Putamen (tissue), 1 donor: Measurements from ENCODE around the gene ATP6V1G3.
"Not testable (repeated sequence)": the region's sequence is repeated elsewhere in the genome, so short reads cannot be mapped to it uniquely, and the experiment has no call there.

Experiments used
- DNase-seq: peaks from one replicate; pipeline ENCODE4 v3.0.0-alpha.2; 2016; ENCODE audit warnings: low spot score

The ATP6V1G3 gene, protein sequence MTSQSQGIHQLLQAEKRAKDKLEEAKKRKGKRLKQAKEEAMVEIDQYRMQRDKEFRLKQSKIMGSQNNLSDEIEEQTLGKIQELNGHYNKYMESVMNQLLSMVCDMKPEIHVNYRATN

DNA sequence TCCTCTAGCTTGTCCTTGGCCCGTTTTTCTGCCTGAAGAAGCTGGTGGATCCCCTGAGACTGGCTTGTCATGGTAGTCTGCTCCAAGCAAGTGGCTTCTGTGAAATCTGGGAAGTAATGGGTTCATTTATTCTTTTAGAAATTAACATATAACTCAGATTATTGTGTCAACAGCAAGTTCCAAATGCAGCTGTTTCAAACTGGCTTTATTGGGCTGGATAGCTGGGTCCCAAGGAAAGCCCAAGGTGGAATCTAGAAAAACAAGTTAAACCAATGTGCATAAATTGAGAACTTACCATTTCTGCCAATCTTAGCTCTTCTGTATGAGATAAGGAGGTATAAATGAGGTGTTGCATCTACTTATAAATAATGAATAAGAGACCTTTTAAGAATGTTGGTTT lies at the start of gene ATP6V1G3:
ATP6V1G3 (minus strand) TSS at position 101 of the 400 bp plus-strand sequence; CDS start at position 71, 30 bp downstream.
- no peak for DNase-seq

DNA sequence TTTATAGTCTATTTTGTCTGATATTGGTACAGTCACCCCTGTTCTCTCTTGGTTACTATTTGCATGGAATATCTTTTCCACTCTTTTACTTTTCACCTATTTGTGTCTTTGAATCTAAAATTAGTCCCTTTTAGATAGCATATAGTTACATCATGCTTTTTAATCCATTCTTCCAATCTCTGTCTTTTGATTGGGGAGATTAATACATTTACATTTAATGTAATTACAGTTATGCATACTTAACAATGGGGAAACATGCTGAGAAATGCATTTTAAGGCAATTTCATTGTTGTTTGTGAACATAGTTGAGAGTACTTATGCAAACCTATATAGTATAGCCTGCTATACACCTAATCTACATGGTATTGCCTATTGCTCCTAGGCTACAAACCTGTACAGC lies 48.4 kb upstream of the ATP6V1G3 start:
- DNase-seq = no peak

DNA sequence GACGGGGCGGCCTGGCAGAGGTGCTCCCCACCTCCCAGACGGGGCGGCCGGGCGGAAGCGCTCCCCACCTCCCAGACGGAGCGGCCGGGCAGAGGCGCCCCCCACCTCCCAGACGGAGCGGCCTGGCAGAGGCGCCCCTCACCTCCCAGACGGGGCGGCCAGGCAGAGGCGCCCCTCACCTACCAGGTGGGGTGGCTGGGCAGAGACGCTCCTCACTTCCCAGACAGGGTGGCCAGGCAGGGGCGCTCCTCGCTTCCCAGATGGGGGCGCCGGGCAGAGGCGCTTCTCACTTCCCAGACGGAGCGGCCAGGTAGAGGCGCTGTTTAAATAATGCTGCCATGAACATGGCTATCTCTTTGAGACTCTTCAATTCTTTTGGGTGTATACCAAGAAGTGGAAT lies 43.7 kb upstream of the ATP6V1G3 start:
- DNase-seq = no peak

DNA sequence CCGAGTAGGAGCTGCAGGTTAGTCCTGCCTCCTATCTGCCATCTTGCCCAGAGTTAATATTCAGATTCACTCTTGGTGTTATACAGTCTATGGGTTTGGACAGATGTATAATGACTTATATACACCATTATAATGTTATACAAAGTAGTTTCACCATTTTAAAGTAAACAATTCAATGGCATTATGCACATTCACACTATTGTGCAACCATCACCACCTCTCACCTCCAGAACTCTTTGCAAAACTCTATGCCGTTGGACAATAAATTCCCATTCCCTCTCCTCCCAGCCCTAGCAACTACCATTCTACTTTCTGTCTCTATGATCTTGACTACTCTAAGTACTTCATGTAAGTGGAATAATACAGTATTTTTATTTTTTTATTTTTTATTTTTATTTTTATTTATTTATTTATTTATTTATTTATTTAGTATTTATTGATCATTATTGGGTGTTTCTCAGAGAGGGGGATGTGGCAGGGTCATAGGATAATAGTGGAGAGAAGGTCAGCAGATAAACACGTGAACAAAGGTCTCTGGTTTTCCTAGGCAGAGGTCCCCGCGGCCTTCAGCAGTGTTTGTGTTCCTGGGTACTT lies 42.8 kb upstream of the ATP6V1G3 start:
- DNase-seq = not testable (repeated sequence)

DNA sequence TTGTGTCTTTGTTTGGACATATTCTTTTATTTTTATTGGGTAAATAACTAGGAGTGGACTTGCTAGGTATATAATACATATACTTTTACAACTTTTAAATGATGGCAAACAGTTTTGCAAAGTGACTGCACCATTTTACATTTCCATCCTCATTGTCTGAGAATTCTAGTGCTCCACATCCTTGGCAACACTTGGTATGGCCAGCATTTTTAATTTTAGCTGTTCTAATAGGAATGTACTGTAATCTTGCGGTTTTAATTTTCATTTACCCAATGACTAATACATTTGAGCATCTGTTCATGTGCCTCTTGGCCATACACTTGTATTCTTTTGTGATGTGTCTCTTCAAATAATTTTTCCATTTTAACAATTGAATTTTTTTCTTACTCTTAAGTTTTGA lies 37.0 kb upstream of the ATP6V1G3 start:
- DNase-seq = no peak

DNA sequence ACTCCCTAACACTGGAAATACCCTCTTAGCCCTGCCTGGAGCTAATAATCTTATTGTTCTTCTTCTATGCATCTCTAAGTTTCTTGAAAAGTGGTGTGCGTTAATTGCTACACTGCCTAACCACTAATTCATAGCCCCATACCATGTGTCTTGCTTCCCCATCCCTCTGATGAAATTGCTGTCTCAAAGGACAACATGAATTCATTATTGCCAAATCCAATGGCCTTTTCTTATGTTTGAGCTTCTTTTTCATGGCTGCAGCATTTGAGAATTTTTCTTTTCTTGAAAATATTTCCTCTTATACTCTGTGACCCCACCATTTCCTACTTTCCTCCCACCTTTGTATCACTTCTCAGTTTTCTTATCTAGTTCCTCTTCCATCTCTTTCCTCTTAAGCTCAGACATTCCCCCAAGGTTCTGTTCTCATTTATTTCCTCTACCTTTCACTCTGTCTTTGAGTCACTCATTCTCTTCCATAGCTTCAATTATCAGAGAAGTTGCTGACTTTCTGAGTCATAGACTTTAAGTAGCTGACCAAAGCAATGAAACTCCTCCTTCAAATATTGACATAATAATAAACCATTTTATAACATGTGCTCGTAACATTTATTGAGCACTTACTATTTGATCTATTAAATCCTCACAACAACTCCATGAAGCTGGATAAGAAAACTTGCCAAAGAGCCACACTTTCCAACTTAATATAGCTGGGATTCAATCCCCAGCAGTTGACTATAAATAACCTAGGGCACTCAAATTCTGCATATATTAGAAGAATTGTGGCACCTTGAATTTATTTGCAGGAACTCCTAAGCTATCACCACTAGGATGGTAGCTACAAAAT lies 35.5 kb upstream of the ATP6V1G3 start:
- no peak for DNase-seq

DNA sequence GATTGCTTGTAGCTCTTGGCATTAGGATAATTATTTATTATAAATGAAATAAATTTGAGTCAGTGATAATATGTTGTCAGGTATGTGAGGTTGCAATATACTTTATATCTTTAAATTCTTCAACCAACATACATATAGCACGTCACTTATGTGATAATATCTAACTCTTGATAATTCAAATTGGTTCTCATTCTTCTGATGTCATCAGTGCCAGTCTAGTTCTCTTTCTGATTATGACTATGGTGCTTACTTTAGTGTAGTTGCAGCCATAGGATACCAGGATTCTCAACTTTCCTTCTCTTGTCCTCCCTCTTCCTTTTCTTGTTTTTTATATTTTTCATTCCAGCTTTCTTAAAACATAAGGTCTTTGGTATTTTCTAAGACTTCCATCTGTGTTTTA lies 34.8 kb upstream of the ATP6V1G3 start:
- DNase-seq = no peak

DNA sequence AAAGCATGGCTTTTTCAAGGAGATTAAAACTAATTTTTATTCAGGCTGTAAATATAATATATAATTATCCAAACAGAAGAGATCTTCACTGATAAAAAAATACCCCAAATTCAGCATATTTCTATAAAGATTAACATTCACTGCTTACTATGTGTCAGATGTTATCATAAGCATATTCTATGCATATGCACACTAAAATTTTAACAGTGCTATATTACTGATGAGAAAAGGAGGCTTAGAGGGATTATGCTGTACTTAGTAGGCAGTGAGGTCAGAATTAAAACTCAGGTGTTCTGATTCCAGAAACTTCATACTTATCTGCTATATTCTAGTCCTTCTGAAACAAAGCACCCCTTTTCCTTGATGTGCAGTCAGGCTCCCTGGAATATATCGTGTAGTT lies 33.8 kb upstream of the ATP6V1G3 start:
- DNase-seq = no peak

DNA sequence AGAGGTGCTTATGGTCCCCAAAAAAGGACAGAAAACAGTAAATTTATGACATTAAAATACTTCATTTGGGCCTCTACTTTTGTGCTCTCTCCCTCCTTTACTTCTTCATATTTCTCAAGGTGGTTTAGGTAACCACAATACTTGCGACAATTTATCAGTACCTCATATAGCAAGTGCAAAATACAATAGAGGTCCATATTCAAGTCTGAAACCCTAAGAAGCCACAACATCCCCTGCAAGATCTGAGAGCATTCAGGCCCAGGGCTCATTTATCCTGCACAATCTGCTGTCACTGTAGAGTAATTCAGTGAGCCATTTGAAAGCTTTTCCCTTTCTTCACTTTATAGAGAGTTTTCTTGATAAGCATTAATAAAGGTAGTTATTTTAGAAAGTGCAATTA lies 24.2 kb upstream of the ATP6V1G3 start:
- DNase-seq = no peak

DNA sequence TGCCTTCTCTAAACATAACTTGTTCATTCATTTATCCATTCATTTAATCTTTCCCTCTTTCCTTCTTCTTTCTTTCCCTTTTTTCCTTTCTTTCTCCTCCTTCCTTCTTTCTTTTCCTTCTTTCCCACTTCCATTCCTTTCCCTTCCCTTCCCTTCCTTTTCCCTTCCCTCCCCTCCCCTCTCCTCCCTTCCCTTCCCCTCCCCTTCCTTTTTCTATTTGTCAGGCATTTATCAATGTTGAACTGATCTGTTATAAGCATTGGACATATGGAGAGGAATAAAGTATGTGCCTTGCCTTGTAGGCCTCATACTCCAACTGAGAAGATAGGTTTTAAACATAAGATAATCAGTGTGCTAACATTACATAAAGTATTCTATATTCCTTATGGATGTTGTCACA lies 23.7 kb upstream of the ATP6V1G3 start:
- no peak for DNase-seq

DNA sequence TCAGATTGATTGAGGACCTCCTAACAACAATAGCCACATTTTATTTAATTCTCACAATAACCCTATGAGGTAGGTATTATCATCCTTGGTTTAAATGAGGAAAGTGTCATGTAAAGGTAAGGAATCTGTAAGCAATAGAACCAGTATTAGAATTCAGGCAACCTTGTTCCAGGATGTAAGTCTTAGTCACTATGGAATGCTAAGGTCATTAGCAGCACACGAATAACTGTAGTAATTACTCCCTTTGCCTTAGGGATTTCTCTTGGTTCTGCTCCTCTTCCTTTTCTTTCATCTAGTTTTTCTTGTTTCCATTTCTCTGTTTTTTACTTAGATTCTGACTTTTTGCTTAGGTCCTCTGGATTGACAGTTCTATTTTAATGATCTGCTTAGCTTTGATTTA lies 23.1 kb upstream of the ATP6V1G3 start:
- no peak for DNase-seq

DNA sequence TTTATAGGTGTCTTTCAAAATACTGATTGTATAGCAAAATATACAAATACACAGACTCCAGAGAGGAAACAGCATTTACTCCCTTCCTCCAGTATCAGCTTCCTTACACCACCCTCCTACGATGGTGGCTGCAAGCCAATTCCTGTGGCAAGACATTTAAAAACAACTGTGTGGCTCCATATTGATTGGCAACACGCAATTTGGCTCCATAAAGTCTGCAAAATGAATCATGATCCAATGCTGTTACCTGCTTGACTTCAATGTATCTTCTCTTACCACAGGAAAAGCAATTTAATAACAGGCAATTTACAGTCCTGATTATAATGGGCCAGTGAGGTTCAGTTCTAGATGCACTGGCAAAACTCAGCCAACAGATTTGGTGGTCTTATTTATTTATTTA lies 19.7 kb upstream of the ATP6V1G3 start:
- DNase-seq = no peak

DNA sequence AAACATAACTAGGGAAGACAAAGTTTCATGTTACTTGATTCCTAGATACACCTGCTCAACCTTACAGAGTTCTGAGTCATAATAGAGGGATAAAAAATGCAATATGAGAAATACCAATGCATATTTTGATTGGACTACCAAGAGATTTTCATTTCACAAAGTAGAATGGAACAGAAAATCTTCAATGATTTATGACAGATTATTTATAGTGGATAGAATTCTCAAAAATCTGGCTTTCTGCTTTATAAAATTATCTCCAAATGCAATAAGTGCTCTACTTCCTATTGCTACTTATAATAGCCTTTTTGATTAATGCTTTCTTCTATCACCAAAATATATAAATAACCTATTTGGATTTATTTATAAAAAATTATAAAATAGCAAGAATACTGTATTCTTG lies 18.9 kb upstream of the ATP6V1G3 start:
- no peak for DNase-seq

DNA sequence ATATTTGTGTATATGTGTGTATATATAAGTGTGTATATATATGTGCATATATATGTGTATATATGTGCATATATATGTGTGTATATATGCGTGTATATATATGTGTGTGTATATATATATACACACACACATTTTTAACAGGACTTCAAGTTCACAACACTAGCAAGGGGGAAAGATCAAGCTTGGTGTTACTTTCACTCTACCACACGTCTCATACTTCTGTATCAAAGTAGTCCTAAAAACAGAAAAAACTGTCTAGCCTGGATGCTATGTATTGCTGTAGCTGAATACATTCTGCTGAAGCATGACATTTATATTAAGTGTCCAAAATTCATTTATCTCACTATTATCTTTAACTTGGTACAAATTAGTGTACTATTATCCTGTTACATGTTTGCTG lies 17.9 kb upstream of the ATP6V1G3 start:
- DNase-seq = no peak

DNA sequence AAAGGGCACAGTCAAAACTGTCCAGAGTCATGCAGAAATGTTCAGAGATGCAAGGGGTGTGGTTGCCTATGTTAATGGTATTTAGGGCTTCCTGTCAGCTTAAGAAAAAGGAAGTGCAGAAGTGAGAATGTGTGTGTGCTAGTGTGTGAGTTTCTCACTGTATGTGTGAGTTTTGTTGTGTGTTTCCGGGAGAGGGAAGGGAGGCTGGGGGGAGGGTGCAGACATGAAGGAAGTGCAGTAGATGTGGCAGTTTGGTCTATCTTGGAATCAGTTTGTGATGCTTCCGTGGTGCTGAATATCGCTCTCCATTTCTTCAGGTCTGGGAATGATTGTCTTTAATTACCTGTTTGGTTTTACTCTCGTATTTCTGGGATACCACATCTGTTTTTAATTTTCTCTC lies 16.5 kb upstream of the ATP6V1G3 start:
- DNase-seq = peak; percentile 2

DNA sequence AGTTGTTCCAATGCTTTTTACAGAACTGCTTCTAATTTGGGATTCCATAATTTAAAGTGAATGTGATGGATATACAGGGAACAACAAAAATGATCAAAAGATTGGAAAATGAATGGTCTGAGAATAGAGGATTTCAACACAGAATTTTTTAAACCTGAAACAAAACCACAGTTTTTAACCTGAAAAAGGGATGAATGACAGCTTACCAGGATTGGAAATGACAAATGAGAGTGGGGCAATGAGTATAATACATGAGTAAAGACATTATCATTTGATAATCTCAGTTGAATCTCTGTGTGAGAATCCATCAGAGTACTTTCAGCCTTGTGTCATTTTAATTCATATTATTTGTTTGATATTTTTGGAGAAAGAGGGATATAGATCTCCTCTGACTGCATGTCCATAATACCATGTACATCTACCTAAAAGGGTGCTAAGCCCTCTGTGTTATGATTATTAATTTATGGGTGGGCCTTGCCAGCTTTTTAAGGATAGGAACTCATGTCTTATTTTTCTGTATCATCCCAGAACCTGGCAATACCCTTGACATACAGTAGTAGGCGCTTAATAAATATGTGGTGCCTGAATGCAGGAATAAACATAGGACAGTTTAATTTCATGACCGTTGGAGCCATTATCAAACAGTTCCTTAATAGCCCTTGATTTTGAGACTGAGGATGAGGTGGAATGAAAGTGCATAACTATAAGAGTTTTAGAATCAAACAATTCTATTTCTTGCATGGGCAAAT lies 12.4 kb upstream of the ATP6V1G3 start:
- no peak for DNase-seq

DNA sequence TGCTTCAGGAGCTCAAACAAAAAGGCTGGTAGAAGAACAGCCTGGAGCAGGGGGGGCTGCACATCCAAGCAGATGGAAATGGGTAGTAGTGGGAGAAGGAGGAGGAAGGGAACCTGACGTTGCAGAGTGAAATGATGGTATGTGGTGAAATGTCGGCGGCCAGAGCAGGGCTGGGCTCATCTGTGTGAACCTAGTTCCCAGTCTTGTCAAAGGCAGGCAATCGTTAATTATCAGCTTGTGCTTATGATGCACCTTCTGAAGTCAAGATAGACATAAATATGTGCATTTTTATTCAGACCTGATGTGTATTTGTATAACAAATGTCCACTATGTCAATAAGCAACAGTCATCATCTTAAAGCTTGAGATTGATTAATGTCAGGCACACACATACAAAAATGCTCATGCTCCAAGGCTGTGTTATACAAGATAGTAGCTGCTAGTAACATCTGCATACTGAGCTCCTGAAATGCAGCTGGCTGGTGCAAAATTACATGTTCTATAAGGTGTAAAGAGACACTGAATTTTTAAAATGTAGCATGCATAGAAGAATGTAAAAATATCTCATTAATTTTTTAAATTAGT lies 10.6 kb upstream of the ATP6V1G3 start:
- DNase-seq = no peak

DNA sequence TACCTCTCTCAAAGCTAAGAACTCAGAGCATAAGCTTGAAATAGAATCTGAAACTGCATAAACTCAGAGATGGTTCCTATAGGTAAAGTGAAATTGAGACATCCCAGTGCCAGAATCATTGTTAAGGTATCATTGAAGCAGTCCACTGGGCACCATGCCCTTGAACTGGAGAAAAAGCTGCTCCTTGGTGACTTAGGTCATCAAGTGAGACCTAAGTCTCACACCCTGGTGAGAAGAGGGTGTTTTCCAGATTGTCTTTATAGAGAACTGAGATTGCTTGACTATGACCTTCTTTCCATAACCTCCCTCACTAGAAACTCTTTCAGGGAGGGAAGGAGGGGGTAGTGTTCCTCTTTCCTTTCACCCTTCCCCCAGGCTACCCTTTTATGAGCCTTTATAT lies 9.4 kb upstream of the ATP6V1G3 start:
- no peak for DNase-seq

DNA sequence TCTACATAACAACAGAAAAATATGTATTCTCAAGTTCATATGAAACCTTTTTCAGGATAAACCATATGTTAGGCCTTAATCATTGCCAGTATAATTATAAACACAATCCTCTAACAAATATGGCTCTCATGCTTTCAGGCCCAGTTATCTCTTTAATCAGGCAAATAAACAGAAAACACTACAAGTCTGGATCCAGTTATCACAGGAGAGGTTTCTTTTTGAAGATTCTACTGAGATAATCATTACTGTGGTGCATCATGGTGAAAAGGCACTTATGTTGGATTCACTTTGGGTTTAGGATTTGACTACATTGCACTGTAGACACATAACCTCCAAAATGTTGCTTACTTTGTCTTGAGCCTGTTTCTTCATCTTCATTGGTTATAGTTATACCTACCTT lies 8.4 kb upstream of the ATP6V1G3 start:
- DNase-seq = no peak

DNA sequence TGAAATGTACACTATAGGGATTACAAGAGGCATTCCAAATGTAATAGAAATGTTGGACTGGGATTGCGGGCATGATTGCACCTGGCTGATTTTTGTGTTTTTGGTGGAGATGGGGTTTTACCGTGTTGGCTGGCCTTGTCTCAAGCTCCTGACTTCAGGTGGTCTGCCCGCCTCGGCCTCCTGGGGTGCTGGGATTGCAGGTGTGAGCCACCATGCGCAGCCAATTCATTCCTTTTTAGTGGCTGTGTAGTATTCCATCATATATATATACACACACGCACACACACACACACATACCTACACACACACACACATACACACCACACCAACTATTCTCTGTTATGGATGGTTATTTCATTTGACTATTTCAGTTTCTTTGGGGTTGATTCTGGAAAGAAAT lies 4.7 kb upstream of the ATP6V1G3 start:
- no peak for DNase-seq

DNA sequence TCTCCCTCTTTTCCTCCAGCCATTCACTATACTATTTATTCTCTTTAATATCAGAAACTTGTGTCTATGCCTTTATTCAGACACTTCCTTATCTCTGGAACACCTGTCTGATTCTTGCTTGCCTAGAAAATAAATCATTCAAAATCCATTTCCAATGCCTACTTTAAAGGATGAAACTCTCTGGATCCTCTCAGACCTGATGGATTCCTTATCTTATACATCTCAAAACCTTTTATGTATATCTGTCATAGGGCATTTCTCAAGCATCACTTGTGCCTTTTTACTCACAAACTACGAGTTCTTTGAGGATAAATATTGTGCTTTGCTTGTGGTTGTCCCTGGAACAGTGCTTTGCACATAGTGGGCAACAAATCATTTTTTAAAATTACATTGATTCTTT lies 3.8 kb upstream of the ATP6V1G3 start:
- DNase-seq = no peak

DNA sequence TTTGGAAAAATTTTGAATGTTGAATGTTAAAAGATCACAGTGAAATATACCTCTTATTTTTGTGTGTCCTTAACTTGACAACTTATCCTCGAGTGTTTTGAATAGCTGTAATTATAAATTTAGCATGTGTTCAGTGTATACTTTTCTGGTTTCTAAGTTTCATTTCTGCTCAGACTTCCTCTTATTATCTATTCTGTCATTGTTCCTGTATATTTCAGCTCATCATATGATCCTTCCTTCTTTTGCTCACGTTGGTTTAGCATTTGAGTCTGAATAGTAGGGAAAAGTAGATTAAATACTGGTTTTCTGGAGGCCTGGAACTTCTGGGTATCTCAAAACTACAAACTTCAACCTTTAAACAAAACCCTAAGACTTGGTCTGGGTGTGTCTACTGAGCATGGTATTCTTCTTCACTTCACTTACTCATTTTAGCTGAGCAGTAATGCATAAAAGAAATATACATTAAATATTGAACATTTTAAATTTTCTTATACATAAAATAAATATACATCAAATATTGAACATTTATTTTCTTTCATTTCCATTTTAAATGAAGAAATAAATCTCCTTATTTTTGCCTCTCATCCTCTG lies 3.3 kb upstream of the ATP6V1G3 start:
- DNase-seq = peak; percentile 7
